T47D (cell line): ENCODE results near the gene BHLHE41.
A peak's percentile ranks its signal among the peaks of the same experiment; 100 is the strongest.

Source experiments
- DNase-seq, 2 experiments: peaks; one replicate each; pipeline versions ENCODE4 v3.0.0 to v3.0.0-alpha.2; 2011 to 2012; ENCODE audit warnings: low read depth in 1 of 2, low spot score in 1 of 2
- JUND ChIP-seq: IDR thresholded peaks from 2 replicates; pipeline ENCODE4 v1.6.1; 2012; ENCODE audit warnings: low read depth
- in situ Hi-C: cut with HindIII; loops from 2 replicates; pipeline ENCODE4 v1.10.0; 2016; ENCODE audit warnings: low sequenced_read_pairs, low pct_unique_long_range_greater_than_20kb

BHLHE41 gene

DNA sequence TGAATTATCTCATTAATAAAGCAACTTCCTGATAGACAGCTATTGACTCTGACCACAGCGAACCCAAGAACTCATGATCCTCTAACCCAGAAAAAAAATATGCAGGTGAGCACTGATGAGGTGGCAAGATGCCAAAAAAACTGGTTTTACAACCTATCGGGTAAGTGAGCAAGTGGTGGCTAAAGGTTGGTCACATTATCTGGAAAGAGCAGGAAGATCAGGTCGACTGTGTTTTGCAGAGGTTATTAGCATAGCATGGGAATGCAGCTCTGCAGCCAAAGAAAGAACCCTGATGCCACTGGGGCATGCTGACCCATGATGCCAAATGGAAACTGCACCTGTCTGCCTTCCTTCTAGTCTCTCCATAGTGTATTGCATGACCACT is 23.5 kb downstream of the BHLHE41 start:
- in situ Hi-C loops = no loop called here

DNA sequence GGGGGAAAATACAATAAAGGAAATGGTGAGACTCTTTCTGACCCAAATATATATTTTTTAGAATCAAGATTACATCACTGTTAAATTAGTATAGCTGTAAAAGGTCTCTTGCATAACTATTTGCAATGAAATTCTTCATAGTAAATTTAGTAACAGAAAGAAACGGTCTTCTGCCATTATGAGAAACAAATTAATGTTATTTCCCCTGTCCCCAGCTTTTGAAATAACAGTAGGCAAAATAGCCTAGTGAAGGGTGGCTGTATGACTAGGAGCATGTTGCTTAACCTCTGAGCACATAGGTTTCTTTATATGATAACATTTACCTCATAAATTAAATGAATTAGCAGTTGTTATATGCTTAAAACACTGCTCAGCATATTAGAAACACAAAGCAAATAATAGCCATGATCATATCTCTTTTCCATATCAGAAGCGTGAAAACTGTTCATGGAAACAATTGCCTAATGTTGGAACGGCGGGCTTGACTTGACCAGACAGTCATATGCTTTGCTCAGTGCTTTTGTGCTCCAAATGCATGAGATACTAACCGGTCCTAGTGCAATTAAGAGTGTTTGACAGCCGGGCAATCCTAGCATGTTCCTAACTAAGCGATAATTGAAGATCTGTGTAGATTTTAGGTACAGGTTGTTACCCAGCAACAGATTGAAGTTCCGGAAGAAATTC is 24.0 kb downstream of the BHLHE41 start:
- in situ Hi-C loops = no loop called here
- no peak for DNase-seq
- TF ChIP-seq JUND = no peak

More for the DNA sequence above, 23.5 kb downstream of the BHLHE41 start:
- no peak for TF ChIP-seq JUND
- DNase-seq = peak in 1 of 2 experiments; percentile 69

GRCh38 chr12:26097046-26097878 is 27.6 kb downstream of the BHLHE41 start:
- in situ Hi-C loops = no loop called here
- TF ChIP-seq JUND = no peak
- DNase-seq = peak; percentile 51 to 80

- in situ Hi-C loops = no loop called here
- DNase-seq = no peak
Measured at GRCh38 chr12:26096036-26096435, 28.8 kb downstream of the BHLHE41 start.

DNA sequence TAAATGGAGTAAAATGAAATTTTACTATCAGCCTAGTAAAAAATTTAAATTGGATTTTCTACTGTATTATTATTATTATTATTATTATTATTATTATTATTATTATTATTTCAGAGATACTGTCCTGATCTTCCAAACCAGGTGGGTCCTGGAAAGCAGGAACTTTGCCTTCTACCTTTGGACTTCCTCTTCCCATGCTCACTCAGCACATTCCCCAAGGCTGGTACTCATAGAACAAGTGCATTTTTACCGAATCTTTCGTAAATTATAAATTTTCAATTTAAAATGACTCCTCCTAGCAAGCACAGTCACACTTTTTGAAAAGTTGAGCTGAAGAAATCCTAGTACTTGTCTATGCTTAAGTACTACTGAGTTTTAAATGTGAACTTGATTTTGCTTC is 29.7 kb downstream of the BHLHE41 start:
- in situ Hi-C loops = no loop called here
- DNase-seq = no peak
- TF ChIP-seq JUND = no peak

More at GRCh38 chr12:26096036-26096435, 28.8 kb downstream of the BHLHE41 start:
- no peak for TF ChIP-seq JUND

- in situ Hi-C loops = no loop called here
- no peak for TF ChIP-seq JUND
- no peak for DNase-seq
Measured at GRCh38 chr12:26092346-26093105, 32.3 kb downstream of the BHLHE41 start.

GRCh38 chr12:26091822-26092221 is 33.0 kb downstream of the BHLHE41 start:
- in situ Hi-C loops = no loop called here
- DNase-seq = no peak
- no peak for TF ChIP-seq JUND

DNA sequence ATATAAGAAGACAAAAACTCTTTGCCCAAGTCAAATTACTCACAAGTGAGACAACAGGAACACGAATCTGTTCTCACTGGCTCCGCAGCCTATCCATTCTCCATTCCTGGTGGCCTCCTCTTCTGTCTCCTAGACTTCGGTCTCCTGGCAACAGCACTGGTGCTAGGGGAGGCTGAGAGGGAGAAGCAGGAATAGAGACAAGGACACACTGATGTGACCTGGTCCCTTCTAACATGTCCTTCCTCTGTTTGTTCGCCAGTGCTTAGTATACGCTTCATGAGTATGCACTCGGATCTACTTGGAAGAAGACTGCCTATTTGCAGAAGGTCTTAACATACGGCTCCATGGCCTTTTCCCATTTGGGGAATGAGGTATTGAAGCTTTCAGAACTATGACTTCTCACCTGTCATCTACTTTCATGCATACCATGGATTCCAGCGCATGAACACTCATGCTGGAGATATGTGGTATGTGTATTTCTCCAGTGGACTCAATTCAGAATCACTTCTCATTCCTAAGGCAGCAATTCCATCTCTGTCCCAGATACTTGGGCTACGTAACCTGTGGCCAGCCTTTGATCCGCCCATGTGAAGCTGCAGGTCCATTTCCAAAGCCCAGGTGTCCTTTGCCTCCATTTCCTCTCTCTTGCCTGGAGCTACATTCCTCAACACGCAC is 33.9 kb downstream of the BHLHE41 start:
- peak in 1 of 2 experiments; percentile 25 for DNase-seq
- no peak for TF ChIP-seq JUND
- in situ Hi-C loops = no loop called here

DNA sequence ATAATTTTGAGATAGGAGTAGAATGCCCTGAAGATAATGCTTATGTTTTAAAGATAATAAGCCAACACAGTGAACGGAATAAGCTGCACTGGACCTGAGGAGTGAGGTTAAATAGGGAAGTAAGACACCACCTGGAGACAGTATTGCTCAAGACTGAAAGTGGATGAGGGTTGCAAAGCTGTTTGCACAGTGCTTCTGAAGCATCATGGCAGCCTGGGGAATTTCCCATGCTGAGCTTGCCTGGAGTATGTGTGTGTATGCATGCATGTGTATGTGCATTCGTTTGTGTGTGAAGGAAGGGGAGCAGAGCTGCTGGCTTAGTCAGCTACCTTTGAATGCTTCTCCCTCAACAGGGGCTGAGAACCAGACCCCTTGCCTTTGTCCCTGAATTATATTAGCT is 35.8 kb downstream of the BHLHE41 start:
- in situ Hi-C loops = no loop called here
- TF ChIP-seq JUND = no peak
- DNase-seq = peak in 1 of 2 experiments; percentile 23

- in situ Hi-C loops = no loop called here
- TF ChIP-seq JUND = no peak
- DNase-seq = no peak
Measured at GRCh38 chr12:26086936-26087335, 37.9 kb downstream of the BHLHE41 start.

GRCh38 chr12:26080911-26081310 is 43.9 kb downstream of the BHLHE41 start:
- TF ChIP-seq JUND = no peak
- no peak for DNase-seq
- in situ Hi-C loops = no loop called here
